IPS-18a (cell line): ENCODE data around the gene PCMTD2.

ENCODE experiments used
- H3K27ac ChIP-seq: one replicate; pipeline ENCODE4 v1.5.1; 2013; ENCODE audit warnings: low read length
- H3K27me3 ChIP-seq: one replicate; pipeline ENCODE4 v1.6.1; 2013; ENCODE audit warnings: mild to moderate bottlenecking, low read length; ENCODE audit not compliant: control insufficient read depth, insufficient read depth
- H3K36me3 ChIP-seq: one replicate; pipeline ENCODE4 v1.6.1; 2013; ENCODE audit warnings: low read depth, low read length; ENCODE audit not compliant: control insufficient read depth
- H3K4me1 ChIP-seq: one replicate; pipeline ENCODE4 v1.6.1; 2013; ENCODE audit warnings: low read depth, low read length; ENCODE audit not compliant: control insufficient read depth
- H3K4me3 ChIP-seq: one replicate; pipeline ENCODE4 v1.5.1; 2013; ENCODE audit warnings: low read length
- H3K9ac ChIP-seq: one replicate; pipeline ENCODE4 v1.6.1; 2013; ENCODE audit warnings: mild to moderate bottlenecking, low read length, moderate library complexity
- H3K9me3 ChIP-seq: one replicate; pipeline ENCODE4 v1.6.1; 2013; ENCODE audit warnings: low read depth, low read length; ENCODE audit not compliant: control insufficient read depth

Gene PCMTD2

DNA sequence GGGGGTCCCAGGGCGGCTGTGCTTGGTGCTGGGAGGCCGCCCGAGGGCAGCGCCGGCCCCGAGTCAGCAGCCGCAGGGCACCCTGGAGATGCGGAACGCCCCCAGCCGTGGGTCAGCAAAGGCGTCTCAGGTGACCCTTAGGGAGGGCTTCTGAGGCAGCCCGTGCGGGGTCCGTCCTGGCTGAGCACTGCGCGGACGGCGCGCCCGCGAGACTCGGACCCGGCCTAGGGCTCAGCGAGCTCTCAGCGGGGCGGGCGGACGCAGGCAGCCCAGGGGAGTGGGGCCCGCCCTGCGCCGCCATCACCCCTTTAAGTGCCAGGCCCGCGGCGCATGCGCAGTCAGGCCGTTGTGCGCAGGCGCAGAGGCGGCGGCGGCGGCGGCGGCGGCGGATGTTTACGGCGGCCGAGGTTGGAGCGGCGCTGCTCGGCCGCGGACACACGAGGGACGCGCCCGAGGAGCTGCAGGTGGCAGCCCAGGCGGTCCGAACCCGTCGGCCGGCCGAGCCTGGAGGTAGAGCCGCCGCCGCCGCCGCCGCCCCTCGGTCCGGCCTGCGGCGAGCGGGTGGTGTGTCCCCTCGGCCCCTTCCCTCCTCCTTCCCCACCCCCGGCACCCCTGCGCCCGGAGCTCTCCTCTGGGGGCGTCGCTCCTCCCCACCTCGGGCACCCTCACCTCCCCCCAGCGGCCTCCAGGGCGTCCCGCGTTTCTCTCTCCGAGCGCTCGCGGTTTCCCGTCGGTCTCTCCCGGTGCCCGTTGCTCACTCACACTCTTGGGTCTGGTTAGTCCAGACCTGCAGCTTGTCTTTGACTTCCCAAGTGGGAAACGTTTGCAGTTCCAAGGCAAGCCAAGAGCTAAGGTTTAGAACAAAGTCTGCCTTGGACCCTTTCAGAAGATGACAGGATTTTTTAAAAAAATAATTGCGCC is at the start of gene PCMTD2:
Gene PCMTD2, plus strand, starts transcription at position 388 of the 921 bp plus-strand sequence. CDS start 4,218 bp downstream, outside the sequence.
- H3K9ac ChIP-seq, result peak within 1 kb of the TSS; percentile 72
- peak within 1 kb of the TSS; percentile 34 for H3K27ac ChIP-seq
- H3K9me3 ChIP-seq, result no peaks in the 10 kb centered on the region
- H3K4me3 ChIP-seq, result peak within 1 kb of the TSS; percentile 87
- peaks cover 10% of the 10 kb centered on the region for H3K27me3 ChIP-seq
- no peaks in the 10 kb centered on the region for H3K36me3 ChIP-seq
- H3K4me1 ChIP-seq, result peaks cover 2% of the 10 kb centered on the region

DNA sequence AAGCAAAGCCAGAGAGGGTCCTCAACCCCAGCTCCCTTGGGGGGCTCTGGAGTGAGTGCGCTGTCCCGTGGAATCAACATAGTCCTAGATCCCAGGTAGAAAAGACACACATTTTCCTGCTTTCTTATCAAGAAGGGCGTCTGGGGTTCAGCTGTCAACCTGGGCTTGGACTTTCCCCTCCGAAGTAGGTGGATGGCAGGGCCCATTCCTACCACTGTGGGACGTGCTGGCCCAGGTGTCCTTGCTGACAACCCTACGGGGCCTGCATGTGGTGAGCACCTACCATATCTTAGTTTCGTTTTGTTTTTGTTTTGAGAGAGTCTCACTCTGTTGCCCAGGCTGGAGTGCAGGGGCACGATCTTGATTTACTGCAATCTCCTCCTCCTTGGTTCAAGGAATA is 48.9 kb upstream of the PCMTD2 start:
- Histone ChIP-seq H3K36me3 (no peaks in the 10 kb centered on the region), H3K4me1 (no peaks in the 10 kb centered on the region), H3K9me3 (no peaks in the 10 kb centered on the region), H3K9ac (no peak overlapping the region), H3K4me3 (no peak overlapping the region), H3K27ac (no peak overlapping the region), H3K27me3 (no peaks in the 10 kb centered on the region)

DNA sequence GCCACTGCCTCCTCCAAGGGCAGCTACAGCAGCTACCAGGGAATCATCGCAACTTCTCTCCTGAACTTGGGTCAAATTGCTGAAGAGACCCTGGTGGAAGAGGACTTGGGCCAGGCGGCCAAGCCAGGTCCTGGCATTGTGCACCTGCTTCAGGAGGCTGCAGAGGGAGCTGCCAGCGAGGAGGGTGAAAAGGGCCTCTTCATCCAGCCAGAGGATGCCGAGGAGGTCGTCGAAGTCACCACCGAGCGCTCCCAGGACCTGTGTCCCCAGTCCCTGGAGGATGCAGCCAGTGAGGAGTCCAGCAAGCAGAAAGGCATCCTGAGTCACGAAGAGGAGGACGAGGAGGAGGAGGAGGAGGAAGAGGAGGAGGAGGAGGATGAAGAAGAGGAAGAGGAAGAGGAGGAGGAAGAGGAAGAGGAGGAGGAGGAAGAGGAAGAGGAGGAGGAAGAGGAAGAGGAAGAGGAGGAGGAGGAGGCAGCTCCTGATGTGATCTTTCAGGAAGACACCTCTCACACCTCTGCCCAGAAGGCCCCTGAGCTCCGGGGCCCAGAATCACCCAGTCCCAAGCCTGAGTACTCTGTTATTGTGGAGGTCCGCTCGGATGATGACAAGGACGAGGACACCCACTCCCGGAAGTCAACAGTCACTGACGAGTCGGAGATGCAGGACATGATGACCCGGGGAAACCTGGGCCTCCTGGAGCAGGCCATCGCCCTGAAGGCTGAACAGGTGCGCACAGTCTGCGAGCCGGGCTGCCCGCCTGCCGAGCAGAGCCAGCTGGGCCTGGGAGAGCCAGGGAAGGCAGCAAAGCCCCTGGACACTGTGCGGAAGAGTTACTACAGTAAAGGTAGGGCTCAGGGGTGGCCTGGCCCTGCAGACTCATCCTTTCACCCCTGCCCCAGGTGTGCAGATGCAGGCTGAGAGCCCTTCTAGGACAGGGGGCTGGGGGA is 47.6 kb upstream of the PCMTD2 start:
- H3K4me3 ChIP-seq, result no peak overlapping the region
- no peaks in the 10 kb centered on the region for H3K27me3 ChIP-seq
- H3K9me3 ChIP-seq, result no peaks in the 10 kb centered on the region
- H3K27ac ChIP-seq, result no peak overlapping the region
- H3K4me1 ChIP-seq, result no peaks in the 10 kb centered on the region
- H3K9ac ChIP-seq, result no peak overlapping the region
- no peaks in the 10 kb centered on the region for H3K36me3 ChIP-seq

DNA sequence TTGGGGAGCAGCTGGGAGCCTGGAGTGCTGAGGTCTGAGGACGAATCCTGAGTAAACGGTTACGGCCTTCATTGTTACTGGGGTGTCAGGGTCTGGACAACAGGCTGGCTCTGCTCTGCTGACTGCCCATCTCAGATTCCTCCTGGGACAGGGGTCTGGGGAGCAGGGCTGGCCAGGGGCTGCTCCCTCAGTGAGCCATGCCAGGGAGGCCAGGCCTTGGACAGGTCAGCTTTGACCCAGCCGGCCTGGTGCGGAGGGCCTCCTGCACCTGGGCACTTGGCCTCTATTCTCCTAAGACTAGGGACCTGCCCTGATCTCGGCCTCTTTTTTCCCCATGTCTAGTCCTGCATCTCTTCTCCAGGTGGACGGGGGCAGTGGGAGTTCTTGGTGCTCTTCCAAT is 46.4 kb upstream of the PCMTD2 start:
- no peak overlapping the region for H3K27ac ChIP-seq
- H3K27me3 ChIP-seq, result no peaks in the 10 kb centered on the region
- H3K9me3 ChIP-seq, result no peaks in the 10 kb centered on the region
- H3K9ac ChIP-seq, result no peak overlapping the region
- no peaks in the 10 kb centered on the region for H3K36me3 ChIP-seq
- no peaks in the 10 kb centered on the region for H3K4me1 ChIP-seq
- no peak overlapping the region for H3K4me3 ChIP-seq

DNA sequence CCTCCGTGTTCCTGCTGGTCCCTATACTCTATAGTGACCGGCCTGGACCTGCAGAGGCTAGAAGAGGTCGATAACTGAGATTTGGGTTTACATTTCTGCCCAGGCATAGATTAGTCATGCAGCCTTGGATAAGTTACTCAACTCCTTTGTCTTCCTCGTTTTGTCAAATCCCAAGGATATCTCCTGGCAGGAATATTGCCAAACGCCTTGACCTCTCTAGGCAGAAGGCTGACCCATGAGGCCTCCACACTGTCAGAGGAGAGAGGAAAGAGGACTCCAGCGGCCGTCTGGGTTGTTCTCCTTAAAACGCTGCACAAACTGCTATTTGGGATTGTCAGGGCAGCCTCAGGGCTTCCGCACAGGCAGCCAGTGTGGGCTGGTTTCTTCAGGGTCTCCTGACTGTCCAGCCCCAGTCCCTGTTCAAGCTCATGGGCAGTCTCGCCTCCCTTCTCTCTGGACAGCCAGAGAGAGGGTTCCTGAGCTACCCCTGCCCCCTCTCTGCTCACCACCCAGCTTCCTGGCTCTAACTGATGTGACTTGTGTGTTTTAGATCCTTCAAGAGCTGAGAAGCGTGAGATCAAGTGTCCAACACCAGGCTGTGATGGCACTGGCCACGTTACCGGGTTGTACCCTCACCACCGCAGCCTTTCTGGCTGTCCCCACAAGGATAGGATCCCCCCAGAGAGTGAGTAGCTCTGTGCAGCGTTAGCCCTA is 44.7 kb upstream of the PCMTD2 start:
- Histone ChIP-seq H3K4me1 (no peaks in the 10 kb centered on the region), H3K36me3 (no peaks in the 10 kb centered on the region), H3K27me3 (no peaks in the 10 kb centered on the region), H3K4me3 (no peak overlapping the region), H3K27ac (no peak overlapping the region), H3K9ac (no peak overlapping the region), H3K9me3 (no peaks in the 10 kb centered on the region)

DNA sequence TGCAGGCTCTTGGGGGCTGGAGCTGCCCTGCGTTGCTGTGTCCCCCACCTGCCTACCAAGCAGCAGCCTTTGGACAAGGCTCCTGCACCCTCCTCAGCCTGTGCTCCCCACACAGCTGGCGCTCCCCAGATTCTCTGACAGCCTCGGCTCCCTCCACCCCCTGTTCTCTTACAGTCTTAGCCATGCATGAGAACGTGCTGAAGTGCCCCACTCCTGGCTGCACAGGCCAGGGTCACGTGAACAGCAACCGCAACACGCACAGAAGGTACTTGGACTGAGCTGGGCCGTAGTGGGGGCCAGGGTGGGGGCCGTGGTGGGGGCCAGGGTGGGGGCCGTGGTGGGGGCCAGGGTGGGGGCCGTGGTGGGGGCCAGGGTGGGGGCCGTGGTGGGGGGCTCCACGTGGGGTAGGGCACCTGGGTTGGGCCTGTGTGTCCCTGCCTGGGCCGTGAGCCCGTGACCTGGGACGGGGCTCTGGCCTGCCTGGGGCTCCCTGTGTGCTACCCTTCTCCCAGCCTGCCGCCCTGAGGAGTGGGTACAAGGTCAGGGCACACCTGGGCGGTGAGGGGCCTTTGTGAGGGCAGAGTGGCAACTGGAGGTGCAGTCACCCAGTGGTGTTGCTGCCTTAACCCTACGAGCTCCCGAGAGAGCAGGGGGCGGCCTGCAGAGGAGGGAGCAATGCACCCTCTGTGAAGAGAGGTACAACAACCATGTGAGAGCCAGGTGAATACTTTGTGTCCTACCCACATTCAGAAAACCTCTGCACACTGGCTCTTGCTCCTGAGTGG is 43.5 kb upstream of the PCMTD2 start:
- H3K4me1 ChIP-seq, result no peaks in the 10 kb centered on the region

DNA sequence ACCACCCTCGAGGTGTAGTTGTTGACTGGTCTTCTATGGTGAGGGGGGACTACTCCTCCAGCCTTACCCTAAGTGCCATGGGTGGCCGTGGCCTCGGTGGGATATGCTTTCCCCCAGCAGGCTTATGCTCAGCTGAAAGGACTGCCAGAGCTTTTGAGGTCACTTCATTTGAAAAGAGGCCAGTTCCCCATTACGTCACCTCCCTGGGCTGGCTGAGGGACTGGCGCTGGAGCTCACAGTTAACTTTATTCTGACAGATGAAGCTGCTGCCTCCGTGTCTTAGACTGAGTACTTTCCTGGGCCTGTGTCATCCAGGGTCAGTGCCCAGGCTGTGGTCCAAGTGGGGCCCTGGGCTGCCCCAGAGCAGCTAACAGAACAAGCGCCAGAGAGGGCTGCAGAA is 42.8 kb upstream of the PCMTD2 start:
- Histone ChIP-seq H3K36me3 (no peaks in the 10 kb centered on the region), H3K27me3 (no peaks in the 10 kb centered on the region), H3K27ac (no peak overlapping the region), H3K9me3 (no peaks in the 10 kb centered on the region), H3K4me3 (no peak overlapping the region), H3K9ac (no peak overlapping the region), H3K4me1 (no peaks in the 10 kb centered on the region)

More for the DNA sequence above, 43.5 kb upstream of the PCMTD2 start:
- H3K9me3 ChIP-seq, result no peaks in the 10 kb centered on the region
- H3K27ac ChIP-seq, result no peak overlapping the region
- no peak overlapping the region for H3K4me3 ChIP-seq
- H3K9ac ChIP-seq, result no peak overlapping the region
- no peaks in the 10 kb centered on the region for H3K36me3 ChIP-seq
- no peaks in the 10 kb centered on the region for H3K27me3 ChIP-seq

DNA sequence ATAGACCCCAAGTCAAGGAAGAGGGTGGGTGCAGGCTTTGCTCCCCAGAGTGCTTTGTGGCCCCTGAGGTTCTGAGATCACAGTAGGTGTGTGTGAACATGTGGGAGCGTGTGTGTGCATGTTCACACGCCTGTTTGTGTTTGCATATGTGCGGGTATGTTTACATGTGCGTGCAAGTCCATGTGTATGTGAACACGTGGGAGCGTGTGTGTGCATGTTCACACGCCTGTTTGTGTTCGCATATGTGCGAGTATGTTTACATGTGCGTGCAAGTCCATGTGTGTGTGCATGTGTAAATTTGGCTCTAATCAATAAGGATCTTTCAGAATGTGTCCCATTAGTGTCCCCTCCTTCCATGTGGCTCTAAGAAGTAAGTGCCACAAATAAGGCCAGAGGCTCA is 41.4 kb upstream of the PCMTD2 start:
- no peaks in the 10 kb centered on the region for H3K9me3 ChIP-seq
- no peaks in the 10 kb centered on the region for H3K27me3 ChIP-seq
- no peak overlapping the region for H3K27ac ChIP-seq
- no peaks in the 10 kb centered on the region for H3K36me3 ChIP-seq
- H3K4me3 ChIP-seq, result no peak overlapping the region
- H3K9ac ChIP-seq, result no peak overlapping the region
- H3K4me1 ChIP-seq, result no peaks in the 10 kb centered on the region

DNA sequence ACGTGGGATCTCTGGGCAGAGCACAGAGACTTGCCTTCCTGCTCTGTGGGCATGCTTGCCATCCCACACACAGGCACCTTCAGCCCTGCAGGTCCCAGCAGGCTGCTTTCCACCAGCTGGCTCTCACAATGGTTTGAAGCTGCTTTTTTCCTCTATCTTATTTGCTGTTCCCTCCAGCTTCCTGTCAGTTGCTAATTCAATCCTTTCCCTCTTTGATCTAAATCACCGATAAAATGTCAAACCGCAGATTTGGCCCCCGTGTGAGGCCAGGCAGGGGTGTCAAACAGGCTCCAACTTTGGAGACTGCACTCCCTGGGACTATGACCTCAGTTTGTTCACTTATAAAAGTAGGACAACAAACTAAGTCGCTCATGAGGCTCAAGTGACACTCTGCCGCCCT is 40.6 kb upstream of the PCMTD2 start:
- no peak overlapping the region for H3K4me3 ChIP-seq
- H3K9ac ChIP-seq, result no peak overlapping the region
- no peaks in the 10 kb centered on the region for H3K27me3 ChIP-seq
- no peak overlapping the region for H3K27ac ChIP-seq
- no peaks in the 10 kb centered on the region for H3K36me3 ChIP-seq
- no peaks in the 10 kb centered on the region for H3K9me3 ChIP-seq
- H3K4me1 ChIP-seq, result no peaks in the 10 kb centered on the region

DNA sequence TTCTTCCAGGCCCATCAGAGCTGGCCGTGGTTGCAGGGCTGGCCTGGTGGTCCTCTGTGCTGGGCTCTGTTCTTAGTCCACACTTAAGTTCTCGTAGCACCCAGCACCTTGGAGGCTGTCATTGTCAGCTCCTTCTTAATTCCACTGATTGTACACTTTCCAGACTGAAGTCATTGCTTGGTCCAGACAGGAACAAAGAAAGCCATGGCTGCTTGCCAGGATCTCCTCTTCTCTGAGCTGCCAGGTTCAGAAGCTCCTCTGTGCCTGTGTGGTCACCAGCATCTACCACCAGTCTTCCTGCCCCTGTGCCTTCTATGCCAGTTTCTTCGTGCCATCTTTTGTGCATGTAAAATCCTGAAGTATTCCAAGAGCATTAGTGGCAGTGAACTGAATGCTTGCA is 39.5 kb upstream of the PCMTD2 start:
- Histone ChIP-seq H3K36me3 (no peaks in the 10 kb centered on the region), H3K9ac (no peak overlapping the region), H3K9me3 (no peaks in the 10 kb centered on the region), H3K27me3 (no peaks in the 10 kb centered on the region), H3K4me1 (no peaks in the 10 kb centered on the region), H3K27ac (no peak overlapping the region), H3K4me3 (no peak overlapping the region)
